Anterior cingulate cortex (tissue), 58 donors: ENCODE results near the gene ZBTB40.

Experiments used
- DNase-seq, 58 donors: peaks; one replicate each; lab custom pipeline; 2025; lab: John Stamatoyannopoulos, UW

ZBTB40 gene

GRCh38 chr1:22496536-22497160 lies 45.0 kb downstream of the ZBTB40 start:
- DNase-seq: no peak

- DNase-seq: no peak
Measured at GRCh38 chr1:22498463-22498862, 46.8 kb downstream of the ZBTB40 start.

- no peak for DNase-seq
Measured at GRCh38 chr1:22500058-22500457, 48.4 kb downstream of the ZBTB40 start.

DNA sequence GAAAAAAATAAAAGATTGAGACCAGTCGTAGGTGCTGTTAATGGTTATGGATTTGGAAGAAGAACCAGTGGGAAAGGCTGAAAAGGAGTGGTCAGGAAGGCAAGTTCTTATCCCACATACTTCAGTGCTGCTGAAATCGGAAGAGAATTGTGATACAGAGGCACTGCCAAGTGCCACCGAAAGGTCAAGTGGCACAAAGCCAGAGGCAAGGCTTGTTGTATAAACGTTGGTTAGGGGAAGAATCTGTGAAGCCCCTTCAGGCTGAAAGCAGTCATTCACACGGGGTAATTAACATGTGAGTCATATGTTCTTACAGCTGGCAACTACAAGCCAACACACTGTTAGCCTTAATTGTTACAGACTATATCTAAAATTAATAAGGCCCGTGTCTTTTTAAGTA lies 48.8 kb downstream of the ZBTB40 start:
- peak in 3 of 58 donors; percentile 0 to 68 (median 6) for DNase-seq

DNA sequence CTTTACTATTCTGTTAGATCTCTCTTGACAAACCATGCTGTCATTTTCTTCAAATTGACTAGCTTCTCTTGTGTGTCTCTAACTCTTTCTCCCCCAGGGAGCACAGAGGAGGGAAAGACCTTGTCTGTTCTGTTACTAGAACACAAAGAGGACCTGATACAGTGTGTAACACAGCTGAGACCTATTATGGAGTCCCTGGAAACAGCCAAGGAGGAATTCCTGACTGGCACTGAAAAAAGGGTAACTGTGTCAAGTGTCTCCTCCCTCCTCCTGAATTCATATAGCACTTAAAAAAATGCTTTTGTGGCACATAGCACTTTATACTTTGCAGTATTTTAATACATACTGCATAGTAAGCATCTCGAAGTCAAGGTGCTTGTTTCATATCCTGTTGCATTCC lies 50.6 kb downstream of the ZBTB40 start:
- DNase-seq: no peak

DNA sequence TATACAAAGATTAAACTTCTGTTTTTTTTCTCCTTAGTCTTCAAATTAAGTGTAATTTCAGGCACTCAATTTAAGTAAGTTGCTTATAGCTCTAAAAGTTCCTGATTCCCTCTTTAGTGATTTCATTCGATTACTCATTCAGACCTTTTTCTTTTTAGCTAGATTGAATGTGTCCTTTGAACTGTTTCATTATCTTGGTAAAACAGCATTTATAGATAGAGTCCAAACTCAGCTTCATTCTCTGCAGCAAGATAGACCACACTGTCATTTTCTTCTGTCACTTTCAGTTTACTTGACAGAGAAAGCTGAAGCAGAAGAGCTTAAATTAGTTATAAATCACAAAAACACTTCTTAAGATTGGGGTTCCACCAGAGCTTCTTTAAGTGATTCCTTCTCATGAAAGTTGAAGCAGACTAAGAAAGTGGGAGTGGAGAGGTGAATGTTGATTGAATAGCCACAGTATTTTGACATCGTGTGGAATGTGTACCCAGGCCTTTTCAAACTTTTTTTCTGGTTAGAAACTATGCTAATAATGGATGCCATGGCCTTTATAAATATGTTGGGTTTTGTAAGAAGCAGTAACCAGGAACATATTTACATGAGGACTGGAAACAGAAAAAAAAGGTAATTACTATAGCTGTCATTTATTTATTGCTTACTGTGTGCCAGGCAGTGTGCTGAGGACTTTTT lies 52.2 kb downstream of the ZBTB40 start:
- no peak for DNase-seq

DNA sequence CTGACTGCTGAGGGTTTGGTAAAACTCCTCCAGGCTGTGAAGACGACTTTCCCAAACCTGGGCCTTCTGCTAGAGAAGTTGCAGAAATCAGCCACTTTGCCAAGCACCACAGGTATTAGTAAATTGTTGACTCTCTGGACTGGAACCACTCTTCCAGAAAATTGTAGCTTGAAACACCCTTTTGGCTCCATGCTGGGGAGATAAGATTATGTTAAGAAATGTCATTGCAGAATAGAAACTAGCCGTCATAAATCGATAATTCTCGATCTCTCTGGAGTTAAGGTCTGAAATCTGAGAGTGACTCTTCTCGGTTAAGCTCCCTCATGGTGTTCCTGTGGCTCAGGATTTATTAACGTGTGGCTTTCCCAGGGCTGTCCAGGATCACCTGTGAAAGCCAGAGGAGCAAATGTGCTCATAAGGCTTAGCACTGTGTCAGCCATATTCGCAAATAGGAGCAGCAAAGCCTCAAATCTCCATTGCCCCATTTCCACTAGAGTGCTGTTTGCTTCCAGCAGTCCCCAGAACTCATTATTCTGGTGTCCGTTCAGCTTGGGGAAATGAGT lies 54.6 kb downstream of the ZBTB40 start:
- no peak for DNase-seq

DNA sequence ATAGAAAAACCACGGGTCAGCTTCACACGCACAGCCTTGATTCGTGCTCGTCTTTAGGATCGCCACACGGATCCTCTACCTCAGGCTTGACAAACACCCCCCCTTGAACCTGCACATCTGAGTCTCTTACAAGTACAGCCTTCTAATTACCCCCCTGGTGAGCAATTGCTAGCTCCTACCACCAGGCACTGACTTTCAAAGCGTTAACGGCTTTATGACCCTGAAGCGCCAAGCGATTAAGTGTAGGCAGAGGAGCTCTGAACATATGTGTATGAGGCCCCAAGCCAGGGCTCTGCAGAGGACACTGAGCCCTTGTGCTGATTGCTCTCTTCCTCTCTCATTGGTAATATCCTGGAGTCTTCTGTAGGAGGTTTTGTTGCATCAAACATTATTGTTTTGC lies 55.9 kb downstream of the ZBTB40 start:
- no peak for DNase-seq

GRCh38 chr1:22508329-22508728 lies 56.7 kb downstream of the ZBTB40 start:
- DNase-seq: no peak

DNA sequence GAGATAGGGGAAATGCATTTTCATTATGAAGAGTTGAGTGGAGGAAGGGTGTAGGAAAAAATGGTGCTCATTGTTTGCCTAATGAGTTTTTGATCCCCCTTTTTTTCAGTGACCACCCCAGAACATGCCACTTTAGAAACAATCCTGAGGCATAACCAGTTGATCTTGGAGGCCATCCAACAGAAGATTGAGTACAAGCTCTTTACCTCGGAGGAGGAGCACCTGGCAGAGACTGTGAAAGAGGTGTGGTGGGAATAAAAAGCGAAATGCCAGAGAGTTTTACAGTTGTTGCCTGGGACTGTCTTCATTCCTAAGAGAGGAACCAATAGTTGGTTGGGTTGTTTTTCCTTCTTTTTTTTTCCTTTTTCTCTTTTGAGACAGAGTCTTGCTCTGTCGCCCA lies 57.3 kb downstream of the ZBTB40 start:
- DNase-seq: no peak

- DNase-seq: no peak
Measured at GRCh38 chr1:22509815-22510214, 58.2 kb downstream of the ZBTB40 start.

- DNase-seq: no peak
Measured at GRCh38 chr1:22512873-22513272, 61.2 kb downstream of the ZBTB40 start.

GRCh38 chr1:22516906-22517571 lies 65.4 kb downstream of the ZBTB40 start:
- DNase-seq: no peak

DNA sequence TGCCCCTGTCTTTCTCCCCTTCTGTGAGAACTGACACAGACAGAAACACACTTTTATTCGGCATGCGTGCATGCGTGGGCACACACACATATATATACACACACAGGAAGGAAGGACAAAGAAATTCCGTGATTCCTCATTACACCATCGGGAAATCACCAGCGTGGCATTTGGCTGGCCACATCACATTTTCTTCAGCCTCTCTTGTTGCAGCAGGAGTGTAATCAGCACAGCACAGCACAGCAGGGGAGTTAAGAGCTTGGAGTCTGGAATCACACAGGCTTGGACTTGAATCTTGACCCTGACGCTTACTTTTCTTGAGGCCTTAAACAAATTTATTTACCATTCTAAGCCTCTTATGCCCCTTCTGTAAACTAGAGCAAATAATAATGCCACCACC lies 66.3 kb downstream of the ZBTB40 start:
- DNase-seq: no peak

GRCh38 chr1:22518379-22518778 lies 66.7 kb downstream of the ZBTB40 start:
- peak in 16 of 58 donors; percentile 9 to 64 (median 22) for DNase-seq

DNA sequence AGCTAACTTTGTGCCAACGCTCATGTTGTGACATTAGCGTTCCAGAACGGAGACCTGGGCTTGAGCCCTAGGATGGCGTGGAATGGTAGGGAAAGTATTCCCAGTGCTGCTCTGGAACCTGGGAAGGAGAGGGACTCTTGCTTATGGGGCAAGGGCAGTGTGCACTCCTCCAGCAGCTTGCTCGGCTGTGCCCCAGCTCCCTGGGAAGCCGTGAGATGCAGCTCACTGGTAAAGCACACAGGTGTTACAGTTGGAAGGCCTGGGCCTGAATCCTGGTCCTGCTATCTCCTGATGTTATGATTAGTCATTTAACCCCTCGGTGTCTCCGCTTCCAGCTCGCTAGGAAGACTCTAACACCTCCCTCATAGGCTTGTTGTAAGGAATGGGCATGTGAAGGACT lies 69.2 kb downstream of the ZBTB40 start:
- DNase-seq: no peak

DNA sequence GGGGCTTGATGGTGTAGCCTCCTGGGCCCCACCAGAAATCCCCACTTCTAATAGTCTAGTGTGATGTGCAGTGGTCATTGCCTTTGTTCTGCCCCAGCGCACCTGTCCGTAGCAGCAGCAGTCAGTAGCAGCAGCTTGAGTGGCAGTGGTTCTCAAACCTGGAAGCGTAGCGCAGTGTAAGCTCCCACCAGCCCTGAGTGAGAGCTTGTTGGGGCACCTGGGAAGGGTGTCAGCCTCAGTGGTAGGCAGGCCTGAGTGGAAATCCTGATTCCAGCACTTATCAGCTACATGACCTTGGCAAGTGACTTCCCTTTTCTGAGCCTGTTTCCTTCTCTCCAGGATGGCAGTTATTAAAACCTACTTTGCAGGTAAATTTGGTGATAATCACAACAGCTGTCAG lies 70.0 kb downstream of the ZBTB40 start:
- DNase-seq: no peak

DNA sequence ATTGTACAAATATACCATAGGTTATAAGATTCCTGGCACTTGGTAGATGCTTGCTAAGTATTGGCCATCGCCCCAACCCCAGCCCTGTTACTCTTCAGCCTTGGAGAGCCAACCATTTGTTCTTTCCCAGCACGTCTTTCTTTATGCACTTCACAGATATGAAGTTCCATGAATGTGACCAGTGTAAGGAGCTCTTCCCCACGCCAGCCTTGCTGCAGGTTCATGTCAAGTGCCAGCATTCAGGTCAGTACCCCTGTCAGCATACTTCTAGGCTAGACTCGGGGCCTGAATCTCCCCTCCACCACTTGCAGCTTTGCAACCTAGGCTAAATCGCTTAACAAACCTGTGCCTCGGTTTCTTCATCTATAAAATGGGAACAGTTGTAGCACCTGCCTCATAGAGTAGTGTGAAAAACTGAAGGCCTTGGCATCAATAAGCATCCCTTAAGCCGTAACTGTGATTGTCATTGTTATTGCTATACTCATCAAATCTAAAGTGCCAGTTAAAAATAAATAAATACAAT lies 70.6 kb downstream of the ZBTB40 start:
- no peak for DNase-seq

DNA sequence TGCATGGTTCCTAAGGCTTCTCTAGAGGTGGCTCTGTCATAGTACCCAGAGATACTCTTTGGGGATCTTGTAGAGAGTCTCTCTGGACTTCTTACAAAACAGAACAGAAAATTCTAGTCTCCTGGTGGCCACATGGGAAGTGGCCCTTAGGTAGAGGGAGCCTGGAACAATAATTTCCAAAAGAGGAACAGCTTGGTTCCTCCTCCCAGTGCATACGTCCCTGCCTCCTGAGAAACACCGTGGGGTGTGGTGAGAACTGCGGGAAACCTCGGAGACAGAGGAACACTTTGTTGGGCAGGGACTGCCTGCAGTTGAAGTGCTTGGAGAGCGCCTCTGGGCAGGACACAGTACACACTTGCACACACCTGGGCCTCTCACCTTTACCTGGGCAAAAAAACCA lies 72.8 kb downstream of the ZBTB40 start:
- DNase-seq: no peak

DNA sequence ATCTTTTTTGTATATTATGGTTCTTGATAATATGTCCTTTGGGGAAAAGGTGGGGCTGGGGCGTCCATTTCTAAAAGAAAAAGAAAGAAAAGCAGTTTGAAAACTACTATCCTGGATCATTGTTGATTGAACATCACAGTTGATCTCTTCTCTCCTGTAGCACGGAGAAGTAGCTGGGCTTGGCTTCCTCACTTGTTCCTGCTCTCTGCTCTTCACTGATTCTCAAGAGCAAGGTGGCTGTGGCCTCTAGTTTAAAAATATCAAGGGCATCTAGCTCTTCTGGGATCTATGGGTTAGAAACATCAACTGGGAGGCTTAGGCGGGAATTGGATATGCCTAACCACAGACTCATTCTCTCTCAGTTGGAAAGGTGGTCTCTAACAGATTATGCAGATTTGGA lies 73.6 kb downstream of the ZBTB40 start:
- DNase-seq: no peak

DNA sequence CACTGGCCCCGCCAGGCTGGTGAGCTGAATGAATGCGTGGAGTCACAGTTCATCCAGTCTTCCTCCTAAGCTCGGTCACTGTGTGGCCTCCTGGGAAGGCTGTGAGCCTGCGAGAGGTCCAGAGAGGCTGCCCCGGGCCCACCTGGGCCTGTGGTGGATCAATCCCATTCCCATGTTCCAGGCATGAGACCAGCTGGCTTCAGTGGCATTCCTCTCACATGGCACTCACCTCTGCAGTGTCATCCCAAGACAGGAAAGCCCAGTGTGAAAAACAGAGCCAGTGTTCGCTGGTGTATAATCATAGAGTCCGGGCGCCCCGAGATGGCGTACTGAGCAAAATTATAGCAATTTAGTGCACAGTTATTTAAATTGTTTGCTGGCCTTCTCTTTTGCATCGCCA lies 74.0 kb downstream of the ZBTB40 start:
- DNase-seq: no peak
